GM18873 (cell line): ENCODE data around the gene COL2A1.

ENCODE experiments used
- ATAC-seq: cut with Tn5 transposase; IDR thresholded peaks from one replicate; pipeline ENCODE4 v1.9.1; 2021; ENCODE audit warnings: mild to moderate bottlenecking, moderate library complexity, moderate number of reproducible peaks; ENCODE audit not compliant: unreplicated experiment, low FRiP score

Gene COL2A1

DNA sequence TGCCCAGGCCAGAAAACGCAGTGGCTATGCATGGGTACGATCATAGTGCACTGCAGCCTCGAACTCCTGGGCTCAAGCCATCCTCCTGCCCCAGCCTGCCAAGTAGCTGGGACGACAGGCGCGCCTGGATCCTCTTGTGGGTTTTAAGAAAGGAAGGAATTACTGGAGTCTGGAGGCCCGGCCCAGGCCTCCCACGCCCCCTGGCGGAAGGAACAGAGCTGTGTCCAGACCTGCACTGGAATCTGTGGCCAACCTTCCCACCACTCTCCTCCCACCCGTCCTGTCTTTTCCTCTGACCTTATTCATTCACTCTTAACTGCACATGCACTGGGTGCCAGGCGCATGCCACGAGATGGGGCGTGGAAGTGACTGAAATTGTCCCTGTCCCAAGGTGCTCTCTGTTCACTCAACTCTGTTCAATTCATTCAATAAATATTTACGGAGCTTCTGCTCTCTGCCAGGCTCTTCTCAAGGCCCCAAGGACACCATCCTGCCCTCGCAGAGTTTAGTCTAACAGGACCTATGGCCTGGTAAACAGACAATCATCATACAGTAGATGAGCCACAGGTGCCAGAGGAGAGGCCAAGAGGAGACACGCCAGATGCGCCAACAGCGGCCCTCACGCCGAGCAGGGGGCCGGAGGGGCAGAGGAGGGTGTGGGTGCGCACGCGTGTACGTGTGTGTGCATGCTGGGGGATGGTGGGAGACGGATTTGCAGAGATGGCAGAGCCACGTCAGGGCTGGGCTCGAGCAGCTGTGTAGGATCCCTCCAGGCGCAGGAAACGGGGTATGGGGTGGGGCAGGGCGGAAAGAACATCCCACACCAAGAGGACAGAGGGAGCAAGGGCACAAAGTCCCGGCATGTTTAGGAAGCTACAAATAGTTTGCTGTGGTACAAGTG is 54.6 kb downstream of the COL2A1 start:
- ATAC-seq: no peak

GRCh38 chr12:47947341-47947740 is 56.9 kb downstream of the COL2A1 start:
- ATAC-seq: no peak

- ATAC-seq: no peak
Observed at GRCh38 chr12:47946413-47947323, 57.6 kb downstream of the COL2A1 start.

GRCh38 chr12:47945341-47945728 is 58.9 kb downstream of the COL2A1 start:
- no peak for ATAC-seq

GRCh38 chr12:47944685-47945340 is 59.5 kb downstream of the COL2A1 start:
- no peak for ATAC-seq

DNA sequence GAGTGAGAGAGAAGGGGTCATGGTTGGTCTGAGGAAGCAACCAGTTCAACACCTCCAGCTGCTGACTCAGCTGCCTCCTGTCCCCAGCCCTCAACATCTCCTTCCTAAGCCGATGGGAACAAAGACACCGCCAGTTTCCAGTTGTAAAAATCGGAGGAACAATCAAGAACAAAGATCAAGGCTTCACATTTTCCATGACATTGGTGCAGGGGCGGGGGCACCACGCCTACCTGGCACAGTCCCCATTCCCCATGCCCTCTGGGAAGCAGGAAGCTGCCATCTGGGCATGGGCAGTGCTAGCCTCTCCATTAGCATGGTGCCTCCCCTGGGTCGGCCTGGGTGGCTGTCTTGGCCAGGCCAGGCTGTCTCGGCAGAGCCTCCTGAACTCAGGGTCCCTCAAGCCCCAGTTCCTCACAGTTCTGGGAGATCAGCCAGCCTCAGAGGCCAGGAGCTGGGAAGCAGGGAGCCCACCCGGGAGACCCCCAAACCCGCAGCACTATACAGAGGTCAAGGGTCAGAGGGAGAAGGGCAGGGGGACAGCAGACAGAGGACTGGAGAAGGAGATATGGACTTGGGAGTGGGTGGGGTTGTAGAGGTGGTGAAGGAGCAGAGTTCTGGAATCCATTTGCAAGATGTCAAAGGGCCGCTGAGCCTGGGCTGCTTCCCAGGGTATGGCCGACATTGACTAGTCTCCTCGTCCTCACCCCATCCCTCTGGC is 60.5 kb downstream of the COL2A1 start:
- no peak for ATAC-seq

DNA sequence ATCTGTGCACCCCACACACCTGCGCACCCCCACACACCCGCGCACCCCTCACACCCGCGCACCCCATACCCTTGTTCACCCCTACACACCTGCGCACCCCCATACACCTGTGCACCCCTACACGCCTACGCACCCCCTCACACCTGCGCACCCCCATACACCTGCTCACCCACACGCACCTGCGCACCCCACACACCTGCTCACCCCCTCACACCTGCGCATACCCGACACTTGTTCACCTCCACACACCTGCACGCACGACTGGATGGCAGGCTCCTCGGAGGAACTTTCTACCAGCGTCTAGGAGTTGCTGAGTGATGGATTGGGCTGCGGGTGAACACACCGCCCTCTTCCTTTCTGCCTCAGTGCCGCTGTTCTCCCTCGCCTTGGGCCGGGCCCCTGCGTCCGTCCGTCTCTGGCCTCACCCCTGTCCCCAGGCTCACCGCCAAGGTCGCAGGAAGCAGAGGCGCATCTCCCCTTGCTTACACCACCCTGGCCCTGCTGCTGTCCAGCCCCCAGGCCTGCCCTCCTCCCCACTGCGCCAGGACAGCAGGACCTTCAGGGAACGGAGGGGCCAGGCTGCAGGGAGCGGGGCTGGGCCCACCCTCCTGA is 61.6 kb downstream of the COL2A1 start:
- ATAC-seq: no peak

DNA sequence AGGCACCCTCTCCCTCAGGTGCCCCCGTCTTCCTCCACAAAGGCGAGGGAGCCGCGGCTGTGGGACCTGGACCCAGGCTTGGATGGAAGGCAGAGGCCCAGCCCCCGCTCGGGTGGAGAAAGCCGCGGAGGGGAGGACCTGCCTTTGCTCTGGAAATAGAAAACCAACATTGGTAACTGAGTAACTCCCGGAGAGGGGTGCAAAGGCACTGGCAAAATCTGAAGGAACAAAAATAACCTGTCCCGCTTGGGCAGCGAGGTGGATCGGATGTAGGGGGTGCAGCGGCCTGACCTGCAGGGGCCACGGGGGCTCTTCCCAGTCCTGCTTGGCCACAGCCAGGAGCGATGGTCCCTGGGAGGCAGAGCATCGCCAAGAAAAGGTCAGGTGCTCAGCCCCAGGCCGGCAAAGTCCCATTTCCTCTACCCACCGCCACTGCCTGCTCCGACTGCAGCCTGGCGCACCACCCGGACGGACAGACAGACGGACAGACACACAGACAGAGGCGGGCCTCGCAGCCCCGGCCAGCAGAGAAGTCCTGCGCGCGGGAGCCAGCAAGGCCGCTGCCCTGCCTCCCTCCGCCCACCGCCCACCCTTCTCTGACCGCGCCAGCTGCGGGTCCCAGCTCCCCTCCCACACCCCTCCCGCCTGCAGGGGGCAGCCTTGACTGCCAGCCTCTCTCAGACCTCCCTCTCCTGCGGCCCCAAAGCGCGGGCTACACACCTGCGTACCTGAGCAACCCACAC is 62.2 kb downstream of the COL2A1 start:
- no peak for ATAC-seq

DNA sequence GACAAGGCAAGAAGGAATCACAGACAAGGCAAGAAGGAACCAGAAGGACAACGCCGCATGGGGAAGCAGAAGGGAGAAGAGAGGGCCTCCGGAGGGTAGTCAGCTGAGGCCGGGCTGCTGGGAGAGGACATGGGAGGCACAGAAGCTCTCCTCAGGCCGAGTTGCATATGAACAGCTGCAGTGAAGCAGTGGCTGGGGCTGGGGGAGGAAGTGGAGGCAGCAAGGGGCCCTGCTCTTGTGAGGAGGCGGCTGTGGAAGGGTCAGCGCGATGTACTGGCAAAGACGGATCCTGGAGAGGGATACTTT is 62.8 kb downstream of the COL2A1 start:
- ATAC-seq: no peak

DNA sequence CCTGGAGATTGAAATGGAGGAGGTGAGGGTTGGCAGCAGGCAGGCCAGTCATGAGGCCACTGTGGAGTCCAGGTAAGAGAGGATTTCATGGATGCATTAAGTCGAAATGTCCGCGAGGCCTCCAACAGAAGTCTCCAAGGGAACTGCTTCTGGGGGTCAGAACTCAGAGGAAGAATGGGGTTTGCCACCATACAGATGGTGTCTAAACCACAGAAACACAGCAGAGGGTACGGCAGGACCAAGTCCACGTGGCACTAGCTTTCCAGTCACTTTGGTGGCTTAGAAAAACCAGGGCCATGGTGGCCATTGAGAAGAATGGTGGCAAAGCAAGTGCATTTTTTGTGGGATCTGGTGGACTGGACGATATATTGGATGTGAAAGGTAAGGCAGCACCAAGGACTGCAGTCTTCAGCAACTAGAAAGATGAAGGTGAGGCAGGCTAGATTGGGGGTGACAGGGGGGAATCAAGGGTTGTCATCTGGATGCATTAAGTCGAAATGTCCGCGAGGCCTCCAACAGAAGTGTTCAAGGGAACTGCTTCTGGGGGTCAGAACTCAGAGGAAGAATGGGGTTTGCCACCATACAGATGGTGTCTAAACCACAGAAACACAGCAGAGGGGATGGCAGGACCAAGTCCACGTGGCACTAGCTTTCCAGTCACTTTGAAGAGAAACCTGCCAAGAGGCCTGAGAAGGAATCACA is 63.4 kb downstream of the COL2A1 start:
- ATAC-seq: no peak

- ATAC-seq: no peak
Observed at GRCh38 chr12:47939009-47939601, 65.2 kb downstream of the COL2A1 start.

DNA sequence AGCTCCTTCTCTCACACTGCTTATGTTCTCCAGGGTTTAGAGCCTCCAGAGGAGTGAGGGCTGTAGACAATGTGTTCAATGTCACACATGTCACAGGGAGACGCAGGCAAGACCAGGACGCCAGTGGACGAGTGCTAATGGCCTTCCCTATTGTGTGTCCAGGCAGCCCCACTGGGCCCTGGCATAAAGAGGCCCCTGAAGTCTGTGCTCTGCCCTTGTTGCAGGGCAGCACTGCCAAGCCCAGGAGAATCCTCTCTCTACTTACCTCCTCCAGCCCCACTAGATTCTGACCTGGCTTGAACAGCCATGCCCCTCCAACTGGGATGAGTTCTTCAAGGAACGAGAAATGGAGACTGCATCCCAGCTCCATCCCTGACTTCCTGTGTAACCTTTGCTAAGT is 65.7 kb downstream of the COL2A1 start:
- no peak for ATAC-seq

- no peak for ATAC-seq
Observed at GRCh38 chr12:47938093-47938492, 66.2 kb downstream of the COL2A1 start.

GRCh38 chr12:47935184-47935583 is 69.1 kb downstream of the COL2A1 start:
- no peak for ATAC-seq

GRCh38 chr12:47931187-47931586 is 73.1 kb downstream of the COL2A1 start:
- no peak for ATAC-seq

DNA sequence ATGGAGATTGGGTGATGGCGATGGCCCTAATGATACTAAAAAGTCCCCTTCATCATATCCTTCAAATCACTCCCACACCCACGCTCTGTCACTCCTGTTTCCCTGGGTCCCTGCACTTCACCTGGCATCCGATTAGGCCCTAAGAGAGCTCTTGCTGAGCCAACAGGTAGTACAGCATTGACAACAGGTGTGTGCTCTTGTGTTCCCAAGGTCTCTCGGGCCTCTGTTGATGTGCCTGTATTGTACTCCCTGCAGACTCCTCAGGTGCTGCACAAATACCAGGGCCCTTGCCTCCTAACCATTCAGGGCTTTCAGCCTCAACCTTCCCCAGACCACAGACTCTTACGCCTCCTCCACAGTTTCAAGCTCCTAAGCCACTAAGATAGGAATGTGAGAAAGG is 73.6 kb downstream of the COL2A1 start:
- no peak for ATAC-seq

DNA sequence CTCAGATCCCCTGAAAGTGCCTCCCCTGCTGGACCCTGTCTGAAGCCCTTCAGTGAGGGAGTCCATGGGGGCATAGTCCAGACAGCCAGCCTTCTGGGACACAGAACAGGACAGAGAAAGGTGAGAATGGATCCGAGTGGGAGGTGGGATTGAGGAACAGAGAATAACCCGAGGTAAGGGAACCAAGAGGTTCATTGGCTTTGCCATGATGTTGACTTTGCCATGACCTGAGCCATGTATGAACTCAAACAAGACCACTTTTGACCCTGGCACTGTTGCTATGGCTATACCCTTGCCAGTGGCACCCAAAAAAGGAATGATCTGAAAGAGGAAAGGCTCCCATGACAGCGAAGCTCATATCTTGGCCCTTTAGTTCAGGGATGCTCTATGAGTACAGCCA is 76.9 kb downstream of the COL2A1 start:
- ATAC-seq: no peak
